Testis (tissue), 3 donors: ENCODE measurements around the gene MTUS2. TPM values are rescaled to one million over a fixed set of nuclear protein-coding genes. Genes with fewer than 3 reads are reported as not detected.

Source experiments
- DNase-seq: peaks from one replicate; pipeline ENCODE4 v3.0.0-alpha.2; 2019
- H3K27ac ChIP-seq, 2 donors: fragments of 200-600 bp; sonication (generic); one replicate each; pipeline ENCODE4 v1.5.1; 2019
- H3K27me3 ChIP-seq: fragments of 200-600 bp; sonication (generic); one replicate; pipeline ENCODE4 v1.5.1; 2019
- H3K36me3 ChIP-seq: fragments of 200-600 bp; sonication (generic); one replicate; pipeline ENCODE4 v1.5.1; 2017; ENCODE audit warnings: low read depth; ENCODE audit errors: missing control alignments
- H3K4me1 ChIP-seq: fragments of 200-600 bp; sonication (generic); one replicate; pipeline ENCODE4 v1.5.1; 2019
- H3K4me3 ChIP-seq, 2 donors: fragments of 200-600 bp; sonication (generic); one replicate each; pipeline ENCODE4 v1.5.1; 2017 to 2019
- H3K9me3 ChIP-seq: fragments of 200-600 bp; sonication (generic); one replicate; pipeline ENCODE4 v1.5.1; 2017
- CTCF ChIP-seq, 3 experiments: fragments of 450-650 bp in 2 of 3; fragments of 200-600 bp in 1 of 3; sonication (generic) in 1 of 3; IDR thresholded peaks; one replicate each; pipeline ENCODE4 v1.5.1; 2016 to 2019; ENCODE audit warnings: antibody characterized with exemption in 3 of 3, mild to moderate bottlenecking in 2 of 3, moderate library complexity in 1 of 3
- POLR2A ChIP-seq: fragments of 450-650 bp; IDR thresholded peaks from one replicate; pipeline ENCODE4 v1.6.1; 2017; ENCODE audit warnings: antibody characterized with exemption, mild to moderate bottlenecking, moderate library complexity
- WGBS, 2 donors: methylation state at CpG; one replicate each; pipeline ENCODE4 v1.1.5; 2018; 5-methylcytosine and 5-hydroxymethylcytosine counted together
- intact Hi-C: fragments of 100-400 bp; cut with DNase I; formaldehyde crosslinking; loops from one replicate; pipeline ENCODE4 v1.15.1; 2023; ENCODE audit warnings: low total_unique reads
- polyA plus RNA-seq: library from polyadenylated mRNA; stranded (reverse); fragments of 350-450 nt; fragmentation: Illumina TruSeq; extraction: RNeasy Lipid Tissue Mini Kit (QIAGEN cat#74804); gene quantifications from one replicate; pipeline ENCODE4 v1.2.3, GENCODE V29; 2014; ENCODE audit warnings: low read depth, low replicate concordance; ENCODE audit not compliant: insufficient read depth
- total RNA-seq, 2 donors: library from RNA; depleted of rRNA; stranded (reverse); fragments of >200 nt; gene quantifications; one replicate each; pipeline ENCODE4 v1.2.3, GENCODE V29; 2016

MTUS2 gene
- total and polyA plus RNA-seq, 3 donors from 2014 or later = 2.1 to 9.2 (median 8.3) TPM

DNA sequence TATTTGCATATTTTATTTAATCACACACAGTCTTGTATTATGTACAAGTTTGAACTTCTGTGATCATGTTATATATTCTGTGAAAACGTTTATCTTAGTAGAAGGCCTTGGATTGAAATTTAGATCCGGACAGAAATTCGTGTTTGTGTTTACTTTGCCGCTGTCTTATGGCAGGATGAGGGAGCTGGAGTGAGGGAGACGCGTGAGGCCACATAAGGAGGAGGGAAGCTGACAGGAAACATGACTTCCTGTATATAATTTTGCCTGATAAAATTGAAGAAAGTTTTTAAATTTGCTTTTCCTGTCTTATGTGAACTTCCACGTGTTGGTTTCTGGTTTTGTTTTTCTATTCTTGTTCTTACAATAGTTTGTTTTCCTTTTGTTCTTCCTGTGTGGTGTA, 200.2 kb downstream of the MTUS2 start:
- Histone ChIP-seq H3K9me3 (no peaks in the 10 kb centered on the region), H3K4me1 (no peaks in the 10 kb centered on the region), H3K27ac (no peak overlapping the region), H3K36me3 (no peaks in the 10 kb centered on the region), H3K4me3 (no peak overlapping the region), H3K27me3 (no peaks in the 10 kb centered on the region)
- no peak for DNase-seq
- 36 to 46% methylated on average over 7 of the region's 7 CpGs for WGBS, 2 donors
- intact Hi-C loops = no loop called here
- TF ChIP-seq POLR2A (no peak), CTCF (IDR thresholded peaks at IDR 0.05) (no peak)

DNA sequence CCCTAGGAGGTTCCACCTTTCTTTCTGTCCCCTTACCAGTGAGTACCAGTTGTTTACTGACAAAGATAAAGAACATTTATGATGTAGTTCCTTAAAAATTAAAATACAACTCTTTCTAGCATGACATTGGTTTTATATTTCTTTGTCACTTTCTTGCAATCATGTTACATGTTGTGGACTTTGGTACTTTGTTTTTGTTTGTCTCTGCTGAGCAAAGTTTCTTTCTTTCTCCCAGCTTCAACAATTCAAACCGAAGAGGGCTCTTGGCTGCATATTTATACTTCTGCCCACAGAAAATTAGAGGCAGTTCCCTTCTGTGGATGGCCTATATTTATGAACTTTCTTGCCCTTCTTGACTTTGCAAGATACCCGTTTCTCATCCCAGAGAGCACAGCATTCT, 201.2 kb downstream of the MTUS2 start:
- H3K36me3 ChIP-seq = no peaks in the 10 kb centered on the region
- no peak overlapping the region for H3K4me3 ChIP-seq
- H3K27me3 ChIP-seq = no peaks in the 10 kb centered on the region
- TF ChIP-seq CTCF (IDR thresholded peaks at IDR 0.05) (no peak), POLR2A (no peak)
- DNase-seq = no peak
- no peaks in the 10 kb centered on the region for H3K4me1 ChIP-seq
- no peaks in the 10 kb centered on the region for H3K9me3 ChIP-seq
- no peak overlapping the region for H3K27ac ChIP-seq
- intact Hi-C loops = no loop called here
- WGBS, 2 donors = 57 to 66% methylated on average over 2 of the region's 2 CpGs

GRCh38 chr13:29021717-29022116, 201.6 kb downstream of the MTUS2 start:
- intact Hi-C loops = no loop called here
- TF ChIP-seq POLR2A = no peak
- no peak for TF ChIP-seq CTCF (IDR thresholded peaks at IDR 0.05)
- no peaks in the 10 kb centered on the region for H3K36me3 ChIP-seq
- WGBS, 2 donors = 83% methylated on average over 5 of the region's 5 CpGs
- DNase-seq = no peak
- H3K9me3 ChIP-seq = no peaks in the 10 kb centered on the region
- no peaks in the 10 kb centered on the region for H3K4me1 ChIP-seq
- H3K27ac ChIP-seq = no peak overlapping the region
- H3K4me3 ChIP-seq = no peak overlapping the region
- H3K27me3 ChIP-seq = no peaks in the 10 kb centered on the region

- intact Hi-C loops = no loop called here
- H3K4me3 ChIP-seq = no peak overlapping the region
- TF ChIP-seq CTCF (IDR thresholded peaks at IDR 0.05) (no peak), POLR2A (no peak)
- H3K27me3 ChIP-seq = no peaks in the 10 kb centered on the region
- no peak for DNase-seq
- H3K9me3 ChIP-seq = no peaks in the 10 kb centered on the region
- no peaks in the 10 kb centered on the region for H3K4me1 ChIP-seq
- 85 to 87% methylated on average over 4 of the region's 4 CpGs for whole genome bisulfite sequencing, 2 donors
- H3K27ac ChIP-seq = no peak overlapping the region
- H3K36me3 ChIP-seq = no peaks in the 10 kb centered on the region
Measured at GRCh38 chr13:29022410-29022809, 202.3 kb downstream of the MTUS2 start.

DNA sequence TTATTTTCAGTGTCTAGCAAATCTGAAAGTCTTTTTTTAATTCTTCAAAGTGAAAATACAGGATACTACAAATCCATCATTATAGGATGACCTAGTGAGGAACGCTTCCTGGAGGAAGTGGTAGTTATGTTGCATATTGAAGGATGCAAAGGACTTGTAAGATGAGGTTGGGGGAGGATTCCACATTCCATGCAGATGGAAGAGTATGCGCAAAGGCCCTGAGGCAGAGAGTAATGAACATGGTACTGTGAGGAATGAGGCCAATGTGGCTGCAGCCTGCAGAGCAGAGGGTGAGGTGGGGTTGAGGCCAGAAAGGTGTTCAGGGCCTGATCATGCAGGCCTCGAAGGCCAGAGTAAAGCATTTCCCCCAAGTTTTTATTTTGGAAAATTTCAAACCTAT, 202.8 kb downstream of the MTUS2 start:
- no peak overlapping the region for H3K27ac ChIP-seq
- H3K36me3 ChIP-seq = no peaks in the 10 kb centered on the region
- WGBS, 2 donors = 92 to 96% methylated on average over 3 of the region's 3 CpGs
- H3K4me3 ChIP-seq = no peak overlapping the region
- no peaks in the 10 kb centered on the region for H3K9me3 ChIP-seq
- H3K4me1 ChIP-seq = no peaks in the 10 kb centered on the region
- intact Hi-C loops = no loop called here
- no peaks in the 10 kb centered on the region for H3K27me3 ChIP-seq
- DNase-seq = no peak
- TF ChIP-seq POLR2A = no peak
- no peak for TF ChIP-seq CTCF (IDR thresholded peaks at IDR 0.05)
